Lower leg skin (tissue), 3 donors: Measurements from ENCODE around the gene RASEF.

Experiments
- CTCF ChIP-seq, 3 donors: fragments of 450-650 bp; IDR thresholded peaks; one replicate each; pipeline ENCODE4 v1.5.1; 2016; ENCODE audit warnings: antibody characterized with exemption in 3 of 3, mild to moderate bottlenecking in 3 of 3, moderate library complexity in 2 of 3
- POLR2A ChIP-seq, 2 donors: fragments of 450-650 bp; IDR thresholded peaks; one replicate each; pipeline ENCODE4 v1.6.1; 2016 to 2017; ENCODE audit warnings: antibody characterized with exemption in 2 of 2, mild to moderate bottlenecking in 1 of 2, moderate library complexity in 1 of 2

- TF ChIP-seq CTCF (IDR thresholded peaks at IDR 0.05) (no peak), POLR2A (IDR thresholded peaks at IDR 0.05) (no peak)
These were observed 46.4 kb upstream of the RASEF start for GRCh38 chr9:83109296-83109695.
